Prostate gland (tissue), 2 donors: ENCODE data around the gene ZFAND3. TPM values are rescaled to one million over a fixed set of nuclear protein-coding genes. Genes with fewer than 3 reads are reported as not detected.

ENCODE experiments used
- DNase-seq: peaks from one replicate; pipeline ENCODE4 v3.0.0-alpha.2; 2019; ENCODE audit warnings: low spot score
- H3K27ac ChIP-seq, 2 donors: fragments of 200-600 bp; sonication (generic); 2 replicates each; pipeline ENCODE4 v1.5.1; 2017 to 2019
- H3K27me3 ChIP-seq: fragments of 200-600 bp; sonication (generic); replicated peaks from 2 replicates; pipeline ENCODE4 v1.5.1; 2019; ENCODE audit not compliant: insufficient read depth
- H3K36me3 ChIP-seq, 2 donors: fragments of 200-600 bp; sonication (generic); 1 replicate in 1 of 2; 2 replicates in 1 of 2; pipeline versions ENCODE4 v1.5.1 to v1.8.1; 2017 to 2019
- H3K4me1 ChIP-seq: fragments of 200-600 bp; sonication (generic); replicated peaks from 2 replicates; pipeline ENCODE4 v1.5.1; 2019
- H3K4me3 ChIP-seq, 2 donors: fragments of 200-600 bp; sonication (generic); 2 replicates each; pipeline ENCODE4 v1.5.1; 2017 to 2019
- H3K9me3 ChIP-seq: fragments of 200-600 bp; sonication (generic); 2 replicates; pipeline ENCODE4 v1.5.1; 2017
- CTCF ChIP-seq, 4 experiments: fragments of 200-600 bp in 2 of 4; fragments of 450-650 bp in 2 of 4; sonication (generic) in 2 of 4; IDR thresholded peaks; 1 replicate in 3 of 4; 2 replicates in 1 of 4; pipeline ENCODE4 v1.5.1; 2016 to 2019; ENCODE audit warnings: antibody characterized with exemption in 4 of 4, mild to moderate bottlenecking in 2 of 4, moderate library complexity in 2 of 4
- POLR2A ChIP-seq: fragments of 450-650 bp; IDR thresholded peaks from one replicate; pipeline ENCODE4 v1.6.1; 2016; ENCODE audit warnings: antibody characterized with exemption, mild to moderate bottlenecking
- POLR2AphosphoS5 ChIP-seq: sonication (generic); formaldehyde crosslinking; IDR thresholded peaks from one replicate; pipeline ENCODE4 v1.6.1; 2017; ENCODE audit warnings: antibody characterized with exemption
- WGBS: methylation state at CpG from one replicate; pipeline ENCODE4 v1.1.5; 2018; 5-methylcytosine and 5-hydroxymethylcytosine counted together
- intact Hi-C: fragments of 100-400 bp; cut with DNase I; formaldehyde crosslinking; loops from one replicate; pipeline ENCODE4 v1.14.2; 2022
- total RNA-seq, 2 donors: library from RNA; depleted of rRNA; stranded (reverse); fragments of >200 nt; gene quantifications; one replicate each; pipeline ENCODE4 v1.1.0, GENCODE V29; 2016

ZFAND3 gene
- total RNA-seq, 2 donors from 2014 or later: 43.5 to 89.1 TPM

- Histone ChIP-seq H3K27me3 (no peaks in the 10 kb centered on the region), H3K4me1 (no peaks in the 10 kb centered on the region), H3K27ac (no peak overlapping the region), H3K9me3 (no peaks in the 10 kb centered on the region), H3K36me3 (no peaks in the 10 kb centered on the region), H3K4me3 (no peak overlapping the region)
- 55% methylated on average over 1 of the region's 1 CpG for WGBS
- intact Hi-C loops: no loop called here
- peak; percentile 10 for DNase-seq
- TF ChIP-seq POLR2AphosphoS5 (no peak), CTCF (IDR thresholded peaks at IDR 0.05) (peak in 3 of 4 experiments; percentile 50 to 53 (median 53)), POLR2A (no peak)
Observed at GRCh38 chr6:37860226-37860839, 40.8 kb downstream of the ZFAND3 start.

GRCh38 chr6:37861452-37861851, 41.9 kb downstream of the ZFAND3 start:
- intact Hi-C loops: no loop called here
- Histone ChIP-seq H3K9me3 (no peaks in the 10 kb centered on the region), H3K36me3 (no peaks in the 10 kb centered on the region), H3K4me1 (no peaks in the 10 kb centered on the region), H3K27me3 (no peaks in the 10 kb centered on the region), H3K27ac (no peak overlapping the region), H3K4me3 (no peak overlapping the region)
- TF ChIP-seq CTCF (IDR thresholded peaks at IDR 0.05) (no peak), POLR2AphosphoS5 (no peak), POLR2A (no peak)
- no peak for DNase-seq
- 82% methylated on average over 2 of the region's 2 CpGs for WGBS

GRCh38 chr6:37862430-37862829, 42.9 kb downstream of the ZFAND3 start:
- no peaks in the 10 kb centered on the region for H3K4me1 ChIP-seq
- intact Hi-C loops: no loop called here

GRCh38 chr6:37862992-37863391, 43.5 kb downstream of the ZFAND3 start:
- no peak overlapping the region for H3K4me3 ChIP-seq
- no peaks in the 10 kb centered on the region for H3K9me3 ChIP-seq
- H3K27ac ChIP-seq: no peak overlapping the region
- intact Hi-C loops: no loop called here
- TF ChIP-seq CTCF (IDR thresholded peaks at IDR 0.05) (no peak), POLR2A (no peak), POLR2AphosphoS5 (no peak)
- H3K4me1 ChIP-seq: no peaks in the 10 kb centered on the region
- H3K36me3 ChIP-seq: no peaks in the 10 kb centered on the region
- 50% methylated on average over 2 of the region's 2 CpGs for WGBS
- no peaks in the 10 kb centered on the region for H3K27me3 ChIP-seq
- no peak for DNase-seq

More at GRCh38 chr6:37862430-37862829, 42.9 kb downstream of the ZFAND3 start:
- TF ChIP-seq CTCF (IDR thresholded peaks at IDR 0.05): no peak
- TF ChIP-seq POLR2A: no peak
- Histone ChIP-seq H3K36me3 (no peaks in the 10 kb centered on the region), H3K27me3 (no peaks in the 10 kb centered on the region), H3K27ac (no peak overlapping the region), H3K9me3 (no peaks in the 10 kb centered on the region), H3K4me3 (no peak overlapping the region)
- WGBS: 89% methylated on average over 4 of the region's 4 CpGs
- no peak for DNase-seq

- DNase-seq: no peak
- H3K27me3 ChIP-seq: no peaks in the 10 kb centered on the region
- no peak overlapping the region for H3K4me3 ChIP-seq
- TF ChIP-seq CTCF (IDR thresholded peaks at IDR 0.05) (no peak), POLR2AphosphoS5 (no peak), POLR2A (no peak)
- no peaks in the 10 kb centered on the region for H3K36me3 ChIP-seq
- H3K27ac ChIP-seq: no peak overlapping the region
- no peaks in the 10 kb centered on the region for H3K4me1 ChIP-seq
- intact Hi-C loops: no loop called here
- H3K9me3 ChIP-seq: no peaks in the 10 kb centered on the region
Observed at GRCh38 chr6:37864250-37864649, 44.7 kb downstream of the ZFAND3 start.
